H1 (cell line): ENCODE measurements around the gene CACNG5. TPM values are rescaled to one million over a fixed set of nuclear protein-coding genes. Genes with fewer than 3 reads are reported as not detected.

Source experiments
- CTCF ChIA-PET: fragments of 300-600 bp; sonication (Branson Sonifier 250); formaldehyde crosslinking; loops from one replicate; lab custom pipeline; 2021; ENCODE audit not compliant: partially characterized antibody; lab: Charles Lee
- POLR2A ChIA-PET: fragments of 300-600 bp; sonication (Branson Sonifier 250); formaldehyde crosslinking; loops from one replicate; lab custom pipeline; 2021; ENCODE audit warnings: inconsistent platforms; ENCODE audit not compliant: partially characterized antibody; lab: Charles Lee
- DNase-seq, 2 experiments: peaks; one replicate each; pipeline versions ENCODE4 v3.0.0 to v3.0.0-alpha.2; 2010 to 2022; ENCODE audit warnings: low spot score in 2 of 2, low read depth in 1 of 2, mixed read lengths in 1 of 2
- FAIRE-seq: peaks from 2 replicates; lab custom pipeline; 2011; peaks lifted over from hg19 to GRCh38; lab: Jason Lieb, UNC
- H2AFZ ChIP-seq: 2 replicates; pipeline ENCODE4 v1.8.1; 2012; ENCODE audit warnings: low read length, inconsistent platforms
- H2AK5ac ChIP-seq: 2 replicates; pipeline ENCODE4 v1.6.1; 2013; ENCODE audit warnings: low read depth, low read length
- H2BK120ac ChIP-seq: replicated peaks from 2 replicates; pipeline ENCODE3; 2013; ENCODE audit warnings: low read depth, low read length, inconsistent platforms
- H2BK12ac ChIP-seq: 2 replicates; pipeline ENCODE4 v1.6.1; 2013; ENCODE audit warnings: low read depth, low read length
- H2BK15ac ChIP-seq: 2 replicates; pipeline ENCODE4 v1.6.1; 2013; ENCODE audit warnings: low read length
- H2BK20ac ChIP-seq: 2 replicates; pipeline ENCODE4 v1.6.1; 2013; ENCODE audit warnings: low read length
- H2BK5ac ChIP-seq: 2 replicates; pipeline ENCODE4 v1.6.1; 2013; ENCODE audit warnings: low read depth, low read length
- H3K14ac ChIP-seq: 2 replicates; pipeline ENCODE4 v1.6.1; 2013; ENCODE audit warnings: inconsistent platforms; ENCODE audit not compliant: insufficient read length
- H3K18ac ChIP-seq: 2 replicates; pipeline ENCODE4 v1.6.1; 2013; ENCODE audit warnings: low read length; ENCODE audit errors: extremely low read depth
- H3K23ac ChIP-seq: 2 replicates; pipeline ENCODE4 v1.6.1; 2013; ENCODE audit warnings: inconsistent platforms; ENCODE audit not compliant: insufficient read length
- H3K23me2 ChIP-seq: 2 replicates; pipeline ENCODE4 v1.6.1; 2013; ENCODE audit warnings: low read depth, low read length
- H3K27ac ChIP-seq: 2 replicates; pipeline ENCODE4 v1.6.1; 2011; ENCODE audit warnings: low read depth, low read length, inconsistent platforms
- H3K27me3 ChIP-seq, 4 experiments: replicated peaks in 1 of 4; 1 replicate in 1 of 4; 2 replicates in 3 of 4; pipeline versions ENCODE4 v1.6.1 to v1.8.1; 2011 to 2013; ENCODE audit warnings: low read length in 3 of 4, mild to moderate bottlenecking in 3 of 4, inconsistent platforms in 2 of 4, mixed read lengths in 2 of 4, moderate library complexity in 1 of 4; ENCODE audit not compliant: control insufficient read depth in 3 of 4, insufficient read depth in 3 of 4; ENCODE audit errors: extremely low read depth in 1 of 4
- H3K36me3 ChIP-seq, 4 experiments: 2 replicates each; pipeline versions ENCODE4 v1.6.1 to v1.8.1; 2011 to 2013; ENCODE audit warnings: mild to moderate bottlenecking in 4 of 4, low read length in 3 of 4, moderate library complexity in 2 of 4, control low read depth in 1 of 4, inconsistent platforms in 1 of 4; ENCODE audit not compliant: insufficient read depth in 4 of 4, control insufficient read depth in 2 of 4
- H3K4ac ChIP-seq: replicated peaks from 2 replicates; pipeline ENCODE3; 2013; ENCODE audit warnings: low read length, low read depth, mixed read lengths, inconsistent platforms; ENCODE audit not compliant: insufficient read length
- H3K4me1 ChIP-seq, 4 experiments: replicated peaks in 1 of 4; 1 replicate in 1 of 4; 2 replicates in 3 of 4; pipeline versions ENCODE4 v1.6.1 to v1.8.1; 2011 to 2013; ENCODE audit warnings: low read length in 3 of 4, inconsistent platforms in 2 of 4, mixed read lengths in 1 of 4; ENCODE audit not compliant: insufficient read depth in 4 of 4, control insufficient read depth in 3 of 4
- H3K4me2 ChIP-seq, 2 experiments: 2 replicates each; pipeline versions ENCODE4 v1.6.1 to v1.8.1; 2011 to 2013; ENCODE audit warnings: low read depth in 2 of 2, low read length in 2 of 2, control low read depth in 1 of 2, inconsistent platforms in 1 of 2, mild to moderate bottlenecking in 1 of 2; ENCODE audit not compliant: insufficient read depth in 1 of 2
- H3K4me3 ChIP-seq, 4 experiments: fragments of 200-600, 300-600 bp in 1 of 4; sonication (generic), shearing (Covaris generic), sonication (Bioruptor Twin) in 1 of 4; 2 replicates each; pipeline versions ENCODE4 v1.5.1 to v1.8.1; 2011 to 2016; ENCODE audit warnings: low read length in 4 of 4, low read depth in 3 of 4, control low read depth in 2 of 4, inconsistent platforms in 2 of 4, mild to moderate bottlenecking in 2 of 4, mixed read lengths in 1 of 4, moderate library complexity in 1 of 4; ENCODE audit not compliant: insufficient read depth in 2 of 4; ENCODE audit errors: extremely low read depth in 1 of 4
- H3K56ac ChIP-seq: replicated peaks from 2 replicates; pipeline ENCODE3; 2013; ENCODE audit warnings: low read depth, mild to moderate bottlenecking, mixed read lengths, low read length, inconsistent platforms; ENCODE audit not compliant: insufficient read length
- H3K79me1 ChIP-seq: 2 replicates; pipeline ENCODE4 v1.6.1; 2013; ENCODE audit warnings: low read depth, low read length, control low read depth
- H3K79me2 ChIP-seq, 2 experiments: 2 replicates each; pipeline versions ENCODE4 v1.6.1 to v1.8.1; 2012 to 2013; ENCODE audit warnings: low read length in 2 of 2, mild to moderate bottlenecking in 2 of 2, inconsistent platforms in 1 of 2; ENCODE audit not compliant: insufficient read depth in 2 of 2, control insufficient read depth in 1 of 2
- H3K9ac ChIP-seq, 4 experiments: replicated peaks in 1 of 4; 1 replicate in 1 of 4; 2 replicates in 3 of 4; pipeline versions ENCODE4 v1.6.1 to v1.8.1; 2011 to 2013; ENCODE audit warnings: low read depth in 3 of 4, low read length in 3 of 4, control low read depth in 2 of 4, mild to moderate bottlenecking in 2 of 4, moderate library complexity in 2 of 4, inconsistent platforms in 1 of 4; ENCODE audit errors: extremely low read depth in 1 of 4
- H3K9me3 ChIP-seq, 2 experiments: 2 replicates each; pipeline versions ENCODE4 v1.6.1 to v1.8.1; 2012 to 2013; ENCODE audit warnings: mild to moderate bottlenecking in 2 of 2, moderate library complexity in 2 of 2, control low read depth in 1 of 2, inconsistent platforms in 1 of 2, low read depth in 1 of 2, low read length in 1 of 2, mixed read lengths in 1 of 2; ENCODE audit not compliant: insufficient read depth in 2 of 2
- H4K20me1 ChIP-seq, 2 experiments: replicated peaks in 1 of 2; 2 replicates each; pipeline versions ENCODE3 to v1.8.1; 2011 to 2013; ENCODE audit warnings: inconsistent platforms in 2 of 2, low read length in 2 of 2, mild to moderate bottlenecking in 1 of 2; ENCODE audit not compliant: insufficient read depth in 2 of 2, control insufficient read depth in 1 of 2
- H4K5ac ChIP-seq: 2 replicates; pipeline ENCODE4 v1.6.1; 2013; ENCODE audit warnings: low read length, low read depth, mixed read lengths, inconsistent platforms; ENCODE audit not compliant: insufficient read length
- H4K8ac ChIP-seq: 2 replicates; pipeline ENCODE4 v1.8.0; 2013; ENCODE audit warnings: mild to moderate bottlenecking, moderate library complexity, low read length, inconsistent platforms; ENCODE audit not compliant: insufficient read depth; ENCODE audit errors: extremely low read depth
- H4K91ac ChIP-seq: replicated peaks from 2 replicates; pipeline ENCODE3; 2013; ENCODE audit warnings: low read length, mixed read lengths, inconsistent platforms; ENCODE audit not compliant: insufficient read length
- ATF2 ChIP-seq: IDR thresholded peaks from 2 replicates; pipeline ENCODE4 v1.6.1; 2012; ENCODE audit warnings: low read length, inconsistent platforms
- BACH1 ChIP-seq: IDR thresholded peaks from 2 replicates; pipeline ENCODE4 v1.6.1; 2012; ENCODE audit warnings: low read length, improper control_type of control experiment
- CEBPB ChIP-seq: IDR thresholded peaks from 2 replicates; pipeline ENCODE4 v1.6.1; 2012; ENCODE audit warnings: low read depth, low read length
- CHD2 ChIP-seq: IDR thresholded peaks from 2 replicates; pipeline ENCODE4 v1.6.1; 2012; ENCODE audit warnings: low read length, improper control_type of control experiment
- MAFK ChIP-seq: IDR thresholded peaks from 2 replicates; pipeline ENCODE4 v1.6.1; 2012; ENCODE audit warnings: low read depth, mild to moderate bottlenecking, improper control_type of control experiment, low read length
- NRF1 ChIP-seq: IDR thresholded peaks from 2 replicates; pipeline ENCODE4 v1.6.1; 2011; ENCODE audit warnings: mild to moderate bottlenecking, low read depth, low read length, improper control_type of control experiment
- PHF8 ChIP-seq: fragments of 200-600 bp; sonication (generic); conservative IDR thresholded peaks from 2 replicates; pipeline ENCODE4 v1.7.1; 2012; ENCODE audit warnings: low read depth, mild to moderate bottlenecking, inconsistent platforms, low read length, moderate library complexity
- TCF12 ChIP-seq: IDR thresholded peaks from 2 replicates; pipeline ENCODE4 v1.6.1; 2011; ENCODE audit warnings: low read depth, mild to moderate bottlenecking, low read length
- WGBS, 2 experiments: shearing (Covaris generic) in 1 of 2; methylation state at CpG; one replicate each; pipeline versions ENCODE4 v1.1.6 to v1.1.7; 2013 to 2015; ENCODE audit warnings: low lambda C conversion rate in 2 of 2, mixed read lengths in 2 of 2, inconsistent platforms in 1 of 2, low coverage in 1 of 2, missing lambda C conversion rate in 1 of 2; ENCODE audit not compliant: insufficient replicate concordance in 2 of 2, insufficient coverage in 1 of 2, insufficient read length in 1 of 2; ENCODE audit errors: extremely low coverage in 1 of 2, missing lambda C conversion rate in 1 of 2; 5-methylcytosine and 5-hydroxymethylcytosine counted together
- polyA plus RNA-seq, 7 experiments: library from polyadenylated mRNA; depleted of rRNA in 3 of 7; stranded (reverse) in 5 of 7; unstranded in 2 of 7; fragments of >200 nt in 5 of 7; fragments of 200-250 nt in 2 of 7; gene quantifications; 1 replicate in 5 of 7; 2 replicates in 1 of 7; 4 replicates in 1 of 7; pipeline versions ENCODE4 v1.2.1 to v1.2.3, GENCODE V29; 2011 to 2013; ENCODE audit warnings: missing spikeins in 2 of 7, mixed read lengths in 2 of 7
- total RNA-seq: library from RNA; stranded (reverse); fragmentation: NEBNext Ultra II Directional; extraction: Animal tissue kit (Norgen Biotek cat#: 25700); gene quantifications from 2 replicates; pipeline ENCODE4 v1.2.1, GENCODE V29; 2021

Gene CACNG5
- total and polyA plus RNA-seq, 2 of the 8 experiments (the other 6 are each of a cell fraction or from before 2014, with no cell fraction given) = 2.2 to 3.1 TPM

- no peak overlapping the region for H2BK20ac ChIP-seq
- 88% methylated on average over 5 of the region's 5 CpGs; no CpG with 5 or more reads in 1 of the 2 experiments for WGBS, 2 experiments
- TF ChIP-seq BACH1 = no peak
- no peak for TF ChIP-seq ATF2
- TF ChIP-seq MAFK = no peak
- TF ChIP-seq PHF8 = no peak
- no peak for TF ChIP-seq NRF1
- no peak for TF ChIP-seq CEBPB
- TF ChIP-seq CHD2 = no peak
- no peak for TF ChIP-seq TCF12
- TF ChIP-seq, all 59 proteins: peak for 0
Measured at GRCh38 chr17:66928949-66929348, 94.0 kb downstream of the CACNG5 start.

More at GRCh38 chr17:66928949-66929348, 94.0 kb downstream of the CACNG5 start:
- Histone ChIP-seq H3K79me2 (no peaks in the 10 kb centered on the region), H3K9ac (no peak overlapping the region), H4K20me1 (no peaks in the 10 kb centered on the region), H2BK15ac (no peak overlapping the region), H2BK5ac (no peak overlapping the region), H4K5ac (no peak overlapping the region), H3K4me2 (no peak overlapping the region), H3K23me2 (no peaks in the 10 kb centered on the region), H3K27me3 (no peaks in the 10 kb centered on the region), H3K4me3 (no peak overlapping the region), H2AK5ac (no peak overlapping the region), H3K36me3 (no peaks in the 10 kb centered on the region), H2BK12ac (no peak overlapping the region), H2AFZ (no peak overlapping the region), H4K8ac (no peak overlapping the region), H3K4ac (no peak overlapping the region), H3K9me3 (no peaks in the 10 kb centered on the region), H3K4me1 (no peaks in the 10 kb centered on the region), H3K79me1 (no peaks in the 10 kb centered on the region), H3K14ac (no peak overlapping the region), H3K27ac (no peak overlapping the region), H2BK120ac (no peak overlapping the region), H3K23ac (no peak overlapping the region), H4K91ac (no peak overlapping the region), H3K18ac (no peak overlapping the region), H3K56ac (no peak overlapping the region)
- DNase-seq = no peak
- POLR2A ChIA-PET = no interaction called here
- CTCF ChIA-PET = interaction anchor here (2.1 kb wide), 1 partner anchor 15 kb away, joined by 4 read pairs; no protein-coding TSS in a partner anchor
- no peak for FAIRE-seq
